NCI-H2227 treated with DMSO at 0.1 percent for 48 hours (cell line): ENCODE data around the gene WWOX.

Experiments used
- DNase-seq: peaks from one replicate; lab custom pipeline; 2025; lab: John Stamatoyannopoulos, UW

The WWOX gene

GRCh38 chr16:78611318-78611717 is 511.9 kb downstream of the WWOX start:
- no peak for DNase-seq

- DNase-seq: no peak
Observed at GRCh38 chr16:78619811-78620210, 520.4 kb downstream of the WWOX start.

GRCh38 chr16:78620291-78620690 is 520.8 kb downstream of the WWOX start:
- no peak for DNase-seq

- DNase-seq: no peak
Observed at GRCh38 chr16:78623796-78624195, 524.3 kb downstream of the WWOX start.

GRCh38 chr16:78624366-78624765 is 524.9 kb downstream of the WWOX start:
- no peak for DNase-seq

GRCh38 chr16:78628461-78629045 is 529.1 kb downstream of the WWOX start:
- no peak for DNase-seq

- DNase-seq: no peak
Observed at GRCh38 chr16:78629173-78629572, 529.7 kb downstream of the WWOX start.

GRCh38 chr16:78630102-78630501 is 530.6 kb downstream of the WWOX start:
- DNase-seq: no peak

- no peak for DNase-seq
Observed at GRCh38 chr16:78633551-78633950, 534.1 kb downstream of the WWOX start.

- DNase-seq: no peak
Observed at GRCh38 chr16:78635807-78636206, 536.4 kb downstream of the WWOX start.

- DNase-seq: no peak
Observed at GRCh38 chr16:78638371-78638770, 538.9 kb downstream of the WWOX start.

GRCh38 chr16:78639775-78640174 is 540.3 kb downstream of the WWOX start:
- no peak for DNase-seq

- no peak for DNase-seq
Observed at GRCh38 chr16:78640886-78641285, 541.4 kb downstream of the WWOX start.

GRCh38 chr16:78641433-78641832 is 542.0 kb downstream of the WWOX start:
- DNase-seq: no peak

GRCh38 chr16:78642621-78643285 is 543.3 kb downstream of the WWOX start:
- DNase-seq: no peak

- DNase-seq: no peak
Observed at GRCh38 chr16:78645657-78646056, 546.2 kb downstream of the WWOX start.

- no peak for DNase-seq
Observed at GRCh38 chr16:78647019-78647418, 547.6 kb downstream of the WWOX start.

GRCh38 chr16:78647491-78647890 is 548.0 kb downstream of the WWOX start:
- DNase-seq: no peak

GRCh38 chr16:78648517-78648916 is 549.1 kb downstream of the WWOX start:
- DNase-seq: no peak

- no peak for DNase-seq
Observed at GRCh38 chr16:78650339-78651074, 551.1 kb downstream of the WWOX start.

GRCh38 chr16:78654929-78655328 is 555.5 kb downstream of the WWOX start:
- no peak for DNase-seq

GRCh38 chr16:78655331-78656113 is 556.1 kb downstream of the WWOX start:
- no peak for DNase-seq

GRCh38 chr16:78656887-78657286 is 557.4 kb downstream of the WWOX start:
- no peak for DNase-seq
